Pericardium fibroblast (primary cell): ENCODE data around the gene DSC1. TPM values are rescaled to one million over a fixed set of nuclear protein-coding genes. Genes with fewer than 3 reads are reported as not detected.

Experiments used
- total RNA-seq: library from RNA; depleted of rRNA; stranded (reverse); fragments of >200 nt; gene quantifications from 2 replicates; pipeline ENCODE4 v1.2.3, GENCODE V29; 2015

Gene DSC1
- total RNA-seq: under 0.01 TPM in 1 of 2 replicates, not detected in the other

DNA sequence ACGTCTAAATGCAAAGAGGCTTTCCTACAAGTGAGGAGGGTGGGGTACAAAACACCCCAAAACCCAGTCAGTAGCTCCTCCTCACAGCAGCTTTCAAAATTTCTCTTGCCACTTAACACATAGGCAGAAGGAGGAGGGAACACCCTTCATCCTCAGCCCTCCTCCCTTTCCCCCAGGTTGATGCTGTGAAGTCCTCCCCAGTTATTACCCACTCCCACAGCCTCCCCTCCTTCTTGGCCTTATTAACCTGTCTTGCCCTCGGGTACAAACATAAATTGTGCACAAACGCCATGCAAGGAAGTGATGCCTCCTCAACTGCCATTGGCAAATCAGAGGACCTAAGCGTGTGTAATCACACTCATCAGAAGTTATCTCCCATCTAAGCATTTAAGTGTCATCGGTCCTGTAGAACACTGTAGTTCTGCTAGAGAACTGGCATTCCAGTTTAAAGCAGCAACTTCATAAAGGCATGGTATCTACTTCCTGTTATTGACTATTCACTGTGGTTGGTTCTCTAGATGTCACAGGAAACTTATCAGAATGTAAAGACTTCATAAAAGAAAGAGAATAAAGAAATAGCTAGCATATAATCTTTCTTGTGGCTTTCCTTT, at the start of gene DSC1:
Gene DSC1, minus strand, starts transcription at position 32 of the 611 bp plus-strand sequence. CDS start 262 bp downstream, outside the sequence.

DNA sequence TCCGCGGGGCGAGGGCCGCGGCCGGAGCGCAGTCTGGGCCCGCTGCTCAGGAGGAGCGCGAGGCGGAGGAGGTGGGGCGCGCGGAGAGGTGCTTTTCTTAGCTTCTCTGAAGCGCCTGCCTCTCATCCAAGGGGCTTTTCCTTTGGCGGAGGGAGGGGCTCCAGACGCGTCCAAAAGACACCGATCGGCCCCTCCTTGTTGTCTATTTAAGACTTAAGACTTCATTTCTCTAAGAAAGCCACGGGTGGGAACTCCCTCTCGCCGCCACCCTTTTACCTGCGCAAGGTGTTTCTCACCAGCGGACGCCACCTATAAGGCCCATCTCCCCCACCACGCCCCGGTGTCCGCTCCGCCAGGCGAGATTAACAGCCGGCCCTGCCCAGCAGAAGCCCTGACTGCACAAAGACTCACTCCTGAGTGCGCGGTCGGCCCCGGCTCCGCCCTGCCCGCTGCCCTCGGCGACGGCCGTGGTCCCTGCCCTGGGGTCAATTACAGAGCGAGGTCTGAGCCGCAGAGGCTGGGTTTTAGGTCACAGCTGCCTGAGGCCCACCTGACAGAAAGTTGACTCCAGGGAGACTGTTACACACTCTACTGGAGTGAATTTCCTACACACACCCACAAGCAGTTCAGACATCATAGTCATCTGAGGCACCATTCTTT, 60.5 kb downstream of the DSC1 start, which contains the start of gene DSC2:
Gene DSC2, minus strand, starts transcription at position 397 of the 660 bp plus-strand sequence. CDS start 450 bp downstream, outside the sequence.

Other genes starting within 250 kb of the DSC1 start
- 2.8 and 58.1 TPM in 2 replicates for gene DSC3, start 120.1 kb downstream of the DSC1 start, total RNA-seq
- gene DSC2, start 60.4 kb downstream of the DSC1 start, total RNA-seq: 0.09 and 3.7 TPM in 2 replicates
- gene DSG1, start 155.3 kb upstream of the DSC1 start, total RNA-seq: not detected in 2 replicates
- not detected in 2 replicates for gene DSG4, start 213.9 kb upstream of the DSC1 start, total RNA-seq